GM10248 (cell line): ENCODE results near the gene CWF19L1.

Source experiments
- CTCF ChIA-PET: fragments of 300-600 bp; sonication (Branson Sonifier 250); formaldehyde crosslinking; extraction: SDS; loops from one replicate; lab custom pipeline; 2021; ENCODE audit warnings: antibody characterized with exemption; lab: Yijun Ruan, JAX
- POLR2A ChIA-PET: fragments of 350-650 bp; sonication (Branson Sonifier 250); formaldehyde crosslinking; extraction: SDS; loops from one replicate; lab custom pipeline; 2020; ENCODE audit warnings: antibody characterized with exemption; lab: Yijun Ruan, JAX
- DNase-seq: peaks from one replicate; pipeline ENCODE4 v3.0.0; 2012; ENCODE audit errors: extremely low spot score
- CTCF ChIP-seq: IDR thresholded peaks from 2 replicates; pipeline ENCODE4 v1.5.1; 2012; ENCODE audit warnings: mild to moderate bottlenecking, low read depth; ENCODE audit errors: extremely low read depth, missing control alignments, control extremely low read depth

The CWF19L1 gene

GRCh38 chr10:100267239-100268104 is at the start of gene CWF19L1:
CWF19L1 (minus strand) TSS chr10:100267638; CDS start chr10:100267593, 45 bp downstream.
- TF ChIP-seq CTCF, result no peak
- POLR2A ChIA-PET, result no interaction called here
- DNase-seq, result peak; percentile 82
- CTCF ChIA-PET, result no interaction called here

- no peak for TF ChIP-seq CTCF
- no peak for DNase-seq
- ChIA-PET POLR2A (no interaction called here), CTCF (interaction anchor here (2.0 kb wide), 1 partner anchor 15 kb away, joined by 6 read pairs; the partner anchor contains the start of gene PKD2L1)
These were observed 48.2 kb upstream of the CWF19L1 start for GRCh38 chr10:100315615-100316014.

- no peak for TF ChIP-seq CTCF
- POLR2A ChIA-PET, result no interaction called here
- CTCF ChIA-PET, result interaction anchor here (1.1 to 1.4 kb wide), 4 partner anchors 9 to 28 kb away, joined by 3 to 4 read pairs (median 3); no protein-coding TSS in a partner anchor
- no peak for DNase-seq
These were observed 43.9 kb upstream of the CWF19L1 start for GRCh38 chr10:100311298-100311697.

GRCh38 chr10:100307684-100308083 is 40.2 kb upstream of the CWF19L1 start:
- ChIA-PET CTCF (no interaction called here), POLR2A (no interaction called here)
- DNase-seq, result no peak
- TF ChIP-seq CTCF, result no peak

- CTCF ChIA-PET, result no interaction called here
- DNase-seq, result no peak
- TF ChIP-seq CTCF, result no peak
- POLR2A ChIA-PET, result no interaction called here
These were observed 39.4 kb upstream of the CWF19L1 start for GRCh38 chr10:100306861-100307260.

- no peak for TF ChIP-seq CTCF
- POLR2A ChIA-PET, result interaction anchor here (0.6 kb wide), 1 partner anchor 28 kb away, joined by 4 read pairs; no protein-coding TSS in a partner anchor
- DNase-seq, result no peak
- CTCF ChIA-PET, result interaction anchor here (1.0 to 2.1 kb wide), 6 partner anchors 9 to 214 kb away, joined by 3 to 7 read pairs (median 4); no protein-coding TSS in a partner anchor
These were observed 37.0 kb upstream of the CWF19L1 start for GRCh38 chr10:100304414-100304813.
